GM19240 (cell line): ENCODE data around the gene ACER3.
"Not testable (repeated sequence)": the region's sequence is repeated elsewhere in the genome, so short reads cannot be mapped to it uniquely, and the experiment has no call there.

Experiments
- DNase-seq: peaks from one replicate; pipeline ENCODE4 v3.0.0; 2011; ENCODE audit warnings: low spot score; ENCODE audit not compliant: insufficient read length

The ACER3 gene

DNA sequence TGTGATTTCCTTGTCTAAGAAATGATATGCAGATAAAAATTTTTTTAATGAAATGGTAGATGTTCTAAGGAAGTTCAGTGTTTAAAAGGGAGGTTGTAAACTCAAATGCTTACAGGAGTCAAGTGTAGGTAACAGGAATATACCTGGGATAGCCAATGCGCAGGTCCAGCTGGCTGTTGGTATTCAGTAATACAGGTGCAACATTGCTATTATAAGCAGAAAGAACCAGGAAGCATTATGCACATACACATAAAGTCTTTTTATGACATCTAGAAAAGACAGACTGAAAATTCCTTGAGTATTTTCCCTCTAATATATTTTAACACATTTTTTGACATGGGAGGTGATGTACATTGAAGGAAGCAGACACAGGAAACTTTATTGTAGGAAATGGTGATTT, 129.9 kb downstream of the ACER3 start:
- no peak for DNase-seq

DNA sequence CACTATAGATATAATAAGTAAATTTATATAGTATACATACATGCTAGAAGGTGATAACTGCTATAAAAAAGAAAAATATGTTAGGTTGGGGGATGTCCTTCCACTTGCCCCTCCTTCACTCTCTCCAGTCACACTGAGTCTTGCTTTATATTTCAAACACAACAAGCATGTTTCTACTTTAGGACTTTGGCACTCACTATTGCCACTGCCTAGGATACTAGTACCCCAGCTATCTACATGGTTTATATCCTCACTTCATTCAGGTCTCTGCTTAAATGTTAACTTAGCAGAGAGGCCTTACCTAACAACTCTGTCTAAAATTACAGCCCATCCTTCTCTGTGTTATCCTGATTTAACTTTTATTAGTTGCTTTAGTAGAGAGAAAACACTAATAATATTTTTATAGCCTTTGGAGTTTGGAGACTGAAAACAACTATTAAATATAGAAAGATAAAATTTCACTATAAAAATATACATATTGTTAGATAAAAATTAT, 134.4 kb downstream of the ACER3 start:
- DNase-seq = no peak

- no peak for DNase-seq
Observed at GRCh38 chr11:76997512-76997911, 136.8 kb downstream of the ACER3 start.

GRCh38 chr11:76999597-76999996, 138.9 kb downstream of the ACER3 start:
- DNase-seq = no peak

- DNase-seq = no peak
Observed at GRCh38 chr11:77001613-77002012, 140.9 kb downstream of the ACER3 start.

- DNase-seq = no peak
Observed at GRCh38 chr11:77002776-77003175, 142.1 kb downstream of the ACER3 start.

DNA sequence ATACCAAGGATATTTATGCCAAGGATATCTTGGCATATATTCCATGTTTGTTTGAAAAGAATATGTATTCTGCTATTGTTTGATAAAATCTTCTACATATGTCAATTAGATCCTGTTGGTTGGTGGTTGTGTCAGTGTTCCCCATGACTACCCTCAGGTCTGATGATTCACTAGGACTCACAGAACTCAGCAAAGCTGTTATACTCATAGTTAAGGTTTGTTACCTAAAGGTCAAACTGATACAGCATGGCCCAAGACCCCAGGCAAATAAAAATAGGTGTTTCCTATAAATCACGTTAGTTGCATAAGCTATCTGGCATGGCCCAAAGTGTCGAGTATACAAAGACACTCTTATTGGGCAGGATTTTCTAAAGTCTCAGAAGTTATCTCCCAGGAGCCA, 143.2 kb downstream of the ACER3 start:
- no peak for DNase-seq

- DNase-seq = no peak
Observed at GRCh38 chr11:77009533-77010160, 148.9 kb downstream of the ACER3 start.

GRCh38 chr11:77014669-77015068, 154.0 kb downstream of the ACER3 start:
- DNase-seq = no peak

DNA sequence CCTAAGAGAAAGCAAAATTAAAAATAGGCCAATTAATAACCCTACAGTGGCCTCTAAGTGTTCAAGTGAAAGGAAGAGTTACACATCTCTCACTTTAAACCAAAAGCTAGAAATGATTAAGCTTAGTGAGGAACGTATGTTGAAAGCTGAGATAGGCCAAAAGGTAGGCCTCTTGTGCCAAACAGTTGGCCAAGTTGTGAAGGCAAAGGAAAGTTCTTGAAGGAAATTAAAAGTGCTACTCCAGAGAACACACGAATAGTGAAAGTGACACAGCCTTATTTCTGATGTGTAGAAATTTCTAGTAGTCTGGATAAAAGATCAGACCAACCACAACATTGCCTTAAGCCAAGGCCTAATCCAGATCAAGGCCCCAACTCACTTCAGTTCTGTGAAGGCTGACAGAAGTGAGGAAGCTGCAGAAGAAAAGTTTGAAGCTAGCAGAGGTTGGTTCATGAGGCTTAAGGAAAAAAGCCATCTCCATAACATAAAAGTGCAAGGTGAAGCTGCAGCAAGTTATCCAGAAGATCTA, 157.7 kb downstream of the ACER3 start:
- not testable (repeated sequence) for DNase-seq

DNA sequence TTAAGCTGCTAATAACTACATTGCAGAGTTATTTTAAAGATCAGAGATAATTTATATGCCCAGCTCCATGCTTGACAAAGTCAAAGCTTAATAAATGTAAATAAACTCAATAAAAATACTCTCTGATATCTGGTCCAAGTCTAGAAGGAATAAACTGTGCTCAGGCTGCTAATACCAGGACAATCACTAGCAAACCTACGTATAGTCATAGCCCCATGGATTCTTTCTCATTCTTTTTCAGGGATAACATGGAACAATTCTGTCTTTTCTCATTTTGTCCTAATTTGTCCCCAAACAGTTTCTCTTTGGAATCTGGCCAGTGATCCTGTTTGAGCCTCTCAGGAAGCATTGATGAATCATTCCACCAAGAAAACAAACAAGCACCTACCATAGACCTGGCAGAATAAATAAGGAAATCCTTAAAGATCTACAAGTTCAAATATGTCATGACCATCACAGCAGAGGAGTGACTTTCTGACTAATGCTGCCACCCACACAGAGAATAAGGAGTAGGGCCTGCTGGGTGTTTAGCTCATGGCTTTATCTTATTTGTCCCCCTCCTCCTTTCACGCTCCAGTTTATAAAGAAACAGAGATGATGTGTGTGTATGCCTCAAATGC, 159.4 kb downstream of the ACER3 start:
- DNase-seq = no peak

- no peak for DNase-seq
Observed at GRCh38 chr11:77020734-77021133, 160.0 kb downstream of the ACER3 start.

DNA sequence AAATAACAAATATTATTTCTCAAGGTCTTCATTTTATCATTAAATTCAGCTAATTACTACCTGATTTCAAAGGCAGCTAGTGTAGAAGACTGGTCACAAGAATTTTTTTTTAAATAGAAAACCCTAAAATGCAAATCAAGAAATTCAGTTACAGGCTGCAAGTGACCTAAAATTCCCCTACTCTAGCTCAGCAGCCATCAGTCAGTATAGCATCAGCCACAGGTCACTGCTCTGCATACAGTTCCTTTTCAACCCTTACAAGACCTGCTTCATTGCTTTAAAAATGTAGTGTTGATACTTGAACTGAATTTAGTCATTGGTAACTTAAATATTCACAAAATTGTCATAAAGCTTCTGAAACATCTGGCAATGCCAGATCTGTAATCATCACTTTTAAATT, 164.0 kb downstream of the ACER3 start:
- DNase-seq = no peak

- no peak for DNase-seq
Observed at GRCh38 chr11:77026221-77026620, 165.5 kb downstream of the ACER3 start.

DNA sequence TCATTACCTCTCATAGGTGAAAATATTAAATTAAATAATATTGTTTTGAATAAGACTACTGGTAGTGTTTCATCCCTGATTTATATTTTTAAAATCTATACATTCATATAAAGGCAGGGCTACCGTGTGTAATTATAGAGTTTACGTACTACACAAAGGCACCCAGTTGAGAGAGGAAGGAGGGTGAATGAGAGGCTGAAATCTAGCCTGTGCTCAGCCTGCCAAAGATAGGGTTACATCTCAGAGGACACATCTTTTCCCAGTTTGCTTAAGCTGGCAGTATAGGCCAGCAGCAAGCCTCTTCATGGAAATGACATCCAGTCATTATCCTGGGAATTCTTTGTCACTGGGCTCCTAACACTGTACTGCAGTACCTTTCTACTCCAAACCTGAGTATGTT, 166.0 kb downstream of the ACER3 start:
- DNase-seq = no peak

- DNase-seq = no peak
Observed at GRCh38 chr11:77027275-77027674, 166.6 kb downstream of the ACER3 start.

DNA sequence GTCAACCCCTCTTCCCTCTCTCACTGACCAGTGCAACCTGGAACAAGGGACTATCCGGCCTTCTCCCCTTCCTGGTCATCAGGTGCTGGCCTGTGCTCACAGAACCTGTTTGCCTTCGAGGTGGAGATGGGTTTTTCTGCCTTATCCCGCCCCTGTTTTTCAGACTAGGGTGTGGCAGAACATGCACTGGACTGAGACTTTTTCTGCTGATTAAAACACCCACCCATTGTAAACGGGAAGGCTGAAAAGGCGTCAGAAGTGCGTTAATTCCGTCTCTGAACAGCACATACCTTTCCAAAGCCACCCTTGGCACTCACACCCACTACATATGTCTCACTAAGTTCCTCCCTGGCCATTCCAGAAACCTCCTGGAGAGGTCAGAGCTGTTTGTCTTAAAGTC, 169.1 kb downstream of the ACER3 start:
- no peak for DNase-seq

- no peak for DNase-seq
Observed at GRCh38 chr11:77030834-77031414, 170.2 kb downstream of the ACER3 start.

GRCh38 chr11:77031599-77031998, 170.9 kb downstream of the ACER3 start:
- DNase-seq = no peak

- DNase-seq = no peak
Observed at GRCh38 chr11:77035039-77035438, 174.3 kb downstream of the ACER3 start.

GRCh38 chr11:77035580-77035979, 174.9 kb downstream of the ACER3 start:
- no peak for DNase-seq

DNA sequence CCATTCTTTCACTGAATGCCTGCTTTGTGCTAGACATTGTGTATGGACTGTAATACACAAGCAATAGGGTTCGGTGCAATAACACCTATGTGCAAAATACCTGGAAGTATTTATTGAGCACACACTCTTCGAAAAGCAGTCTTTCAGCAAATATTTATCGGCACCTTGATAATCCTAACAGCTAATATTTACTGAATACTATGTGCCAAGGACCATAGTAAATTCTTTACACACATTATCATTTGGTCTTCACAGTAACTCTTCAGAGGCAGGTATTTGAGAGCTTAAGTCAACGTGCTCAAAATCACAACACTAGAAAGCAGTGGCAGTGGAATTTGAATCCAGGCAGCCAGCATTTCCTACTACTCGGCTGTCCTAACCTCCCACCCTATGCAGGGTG, 175.7 kb downstream of the ACER3 start:
- no peak for DNase-seq

- DNase-seq = no peak
Observed at GRCh38 chr11:77037057-77037456, 176.3 kb downstream of the ACER3 start.
